Measurements from ENCODE around the gene GNA12.

- no peak for TF ChIP-seq CTCF (IDR thresholded peaks at IDR 0.05; ENCODE audit: insufficient read depth, low read depth, low read length)
- TF ChIP-seq EZH2 (IDR thresholded peaks at IDR 0.05; ENCODE audit: insufficient read depth, low read length) = no peak
Observed at GRCh38 chr7:2880051-2880450, 35.9 kb upstream of the GNA12 start.
